GM12878 (cell line): ENCODE data around the gene ZNF701. TPM values are rescaled to one million over a fixed set of nuclear protein-coding genes. Genes with fewer than 3 reads are reported as not detected.
"Not testable (repeated sequence)": the region's sequence is repeated elsewhere in the genome, so short reads cannot be mapped to it uniquely, and the experiment has no call there.

Experiments
- ATAC-seq: fragments of 200-7000 bp; cut with Tn5 transposase; 3 replicates; pipeline ENCODE4 v1.9.1; 2020; ENCODE audit warnings: mild to moderate bottlenecking, moderate library complexity
- BruUV-seq: library from RNA; stranded (reverse); fragments of 400-500 nt; replicated peaks from 2 replicates; lab custom pipeline; 2021; lab: Mats Ljungman, UMichigan
- CTCF ChIA-PET: fragments of 300-600 bp; sonication (Branson Sonifier 250); formaldehyde crosslinking; extraction: SDS; loops from one replicate; lab custom pipeline; 2021; ENCODE audit warnings: inconsistent platforms; lab: Yijun Ruan, JAX
- POLR2A ChIA-PET: fragments of 350-600 bp; formaldehyde crosslinking; extraction: SDS; loops from one replicate; lab custom pipeline; 2021; ENCODE audit warnings: inconsistent platforms; lab: Charles Lee
- RAD21 ChIA-PET: fragments of 300-600 bp; sonication (Branson Sonifier 250); formaldehyde crosslinking; loops from one replicate; lab custom pipeline; 2023; ENCODE audit warnings: antibody characterized with exemption; ENCODE audit not compliant: unreplicated experiment; lab: Charles Lee
- SMC1A ChIA-PET: fragments of 300-600 bp; sonication (Branson Sonifier 250); formaldehyde crosslinking; loops from one replicate; lab custom pipeline; 2023; ENCODE audit not compliant: unreplicated experiment, uncharacterized antibody; lab: Charles Lee
- DNase-seq: peaks from one replicate; pipeline ENCODE4 v3.0.0-alpha.2; 2011; ENCODE audit warnings: low read depth, low spot score
- FAIRE-seq: peaks from 3 replicates; lab custom pipeline; 2011; peaks lifted over from hg19 to GRCh38; lab: Jason Lieb, UNC
- H2AFZ ChIP-seq: 2 replicates; pipeline ENCODE4 v1.6.0; 2011; ENCODE audit warnings: low read depth, low read length, control low read depth; ENCODE audit not compliant: control insufficient read depth
- H3K27ac ChIP-seq: 2 replicates; pipeline ENCODE4 v1.5.1; 2011; ENCODE audit warnings: control low read depth; ENCODE audit not compliant: control insufficient read depth, insufficient read depth
- H3K27me3 ChIP-seq, 2 experiments: replicated peaks in 1 of 2; 2 replicates each; pipeline versions ENCODE4 v1.6.0 to v1.6.1; 2011; ENCODE audit warnings: low read length in 1 of 2; ENCODE audit not compliant: control insufficient read depth in 2 of 2, insufficient read depth in 2 of 2
- H3K36me3 ChIP-seq, 2 experiments: 2 replicates each; pipeline ENCODE4 v1.5.1; 2011; ENCODE audit warnings: low read length in 1 of 2; ENCODE audit not compliant: control insufficient read depth in 2 of 2, insufficient read depth in 2 of 2
- H3K4me1 ChIP-seq: 2 replicates; pipeline ENCODE4 v1.6.1; 2011; ENCODE audit warnings: mild to moderate bottlenecking, low read length, moderate library complexity, mixed read lengths; ENCODE audit not compliant: control insufficient read depth, insufficient read depth
- H3K4me2 ChIP-seq: 2 replicates; pipeline ENCODE4 v1.6.0; 2011; ENCODE audit warnings: control low read depth; ENCODE audit not compliant: control insufficient read depth, insufficient read depth
- H3K4me3 ChIP-seq: fragments of 200-600 bp; sonication (generic); 2 replicates; pipeline ENCODE4 v1.5.1; 2016
- H3K79me2 ChIP-seq: 2 replicates; pipeline ENCODE4 v1.6.0; 2011; ENCODE audit warnings: low read length; ENCODE audit not compliant: control insufficient read depth, insufficient read depth
- H3K9ac ChIP-seq: 2 replicates; pipeline ENCODE4 v1.8.0; 2011; ENCODE audit warnings: low read length, control low read depth, mixed read lengths; ENCODE audit not compliant: control insufficient read depth, insufficient read depth
- H3K9me3 ChIP-seq: replicated peaks from 3 replicates; pipeline ENCODE4 v1.5.1; 2011; ENCODE audit warnings: mild to moderate bottlenecking, low read length; ENCODE audit not compliant: control insufficient read depth, insufficient read depth
- H4K20me1 ChIP-seq: 2 replicates; pipeline ENCODE4 v1.6.0; 2011; ENCODE audit not compliant: control insufficient read depth, insufficient read depth
- CBX5 ChIP-seq: sonication (generic); IDR thresholded peaks from 2 replicates; pipeline ENCODE4 v1.6.1; 2016; ENCODE audit warnings: low read depth, moderate library complexity, mild to moderate bottlenecking, inconsistent platforms
- CHD1 ChIP-seq: IDR thresholded peaks from 2 replicates; pipeline ENCODE4 v1.6.1; 2012; ENCODE audit warnings: low read depth, low read length, improper control_type of control experiment
- CREB1 ChIP-seq: IDR thresholded peaks from 2 replicates; pipeline ENCODE4 v1.6.1; 2012; ENCODE audit warnings: low read depth, mild to moderate bottlenecking, inconsistent platforms
- EZH2 ChIP-seq: IDR thresholded peaks from 2 replicates; pipeline ENCODE4 v1.6.1; 2012; ENCODE audit warnings: low read depth, mild to moderate bottlenecking, control low read depth, inconsistent platforms, low read length, borderline replicate concordance; ENCODE audit not compliant: control insufficient read depth
- GATAD2B ChIP-seq: fragments of 450-650 bp; conservative IDR thresholded peaks from 2 replicates; pipeline ENCODE4 v1.6.1; 2017; ENCODE audit warnings: low read depth, mild to moderate bottlenecking, moderate library complexity
- HDAC6 ChIP-seq: fragments of 200-600 bp; sonication (generic); IDR thresholded peaks from one replicate; pipeline ENCODE4 v1.8.0; 2017; ENCODE audit warnings: antibody characterized with exemption; ENCODE audit not compliant: unreplicated experiment
- MTA3 ChIP-seq: IDR thresholded peaks from 2 replicates; pipeline ENCODE4 v1.6.1; 2012; ENCODE audit warnings: low read length, inconsistent platforms, borderline replicate concordance
- NFYB ChIP-seq: IDR thresholded peaks from 2 replicates; pipeline ENCODE4 v1.6.1; 2011; ENCODE audit warnings: low read depth, mild to moderate bottlenecking, low read length, improper control_type of control experiment, moderate library complexity; ENCODE audit not compliant: insufficient read depth
- NR2F1 ChIP-seq: fragments of 450-650 bp; conservative IDR thresholded peaks from 2 replicates; pipeline ENCODE4 v1.6.1; 2017; ENCODE audit warnings: mild to moderate bottlenecking
- POLR2AphosphoS2 ChIP-seq: IDR thresholded peaks from 2 replicates; pipeline ENCODE4 v1.6.1; 2011; ENCODE audit warnings: low read depth, mild to moderate bottlenecking, low read length, improper control_type of control experiment, moderate library complexity
- SUPT20H ChIP-seq: IDR thresholded peaks from 2 replicates; pipeline ENCODE4 v1.6.1; 2011; ENCODE audit warnings: low read depth, mild to moderate bottlenecking, low read length, moderate library complexity, borderline replicate concordance; ENCODE audit not compliant: control insufficient read depth
- TCF3 ChIP-seq: IDR thresholded peaks from 2 replicates; pipeline ENCODE4 v1.6.1; 2012; ENCODE audit warnings: low read depth, mild to moderate bottlenecking, low read length, borderline replicate concordance; ENCODE audit not compliant: insufficient read depth
- TCF7 ChIP-seq: IDR thresholded peaks from 2 replicates; pipeline ENCODE4 v1.6.1; 2014; ENCODE audit warnings: antibody characterized with exemption, borderline replicate concordance
- ZBED1 ChIP-seq: IDR thresholded peaks from 2 replicates; pipeline ENCODE4 v1.6.1; 2016; ENCODE audit warnings: borderline replicate concordance
- ZZZ3 ChIP-seq: IDR thresholded peaks from 2 replicates; pipeline ENCODE4 v1.6.1; 2011; ENCODE audit warnings: low read depth; ENCODE audit not compliant: control insufficient read depth, insufficient read length
- WGBS: methylation state at CpG from one replicate; pipeline ENCODE4 v1.1.6; 2016; ENCODE audit warnings: low lambda C conversion rate; ENCODE audit not compliant: insufficient replicate concordance, insufficient coverage; ENCODE audit errors: missing lambda C conversion rate; 5-methylcytosine and 5-hydroxymethylcytosine counted together
- in situ Hi-C: fragments of 300-500 bp; cut with MboI; formaldehyde crosslinking; loops from 9 replicates; pipeline ENCODE4 v1.14.3; 2018; ENCODE audit warnings: mixed read lengths
- intact Hi-C: fragments of 100-400 bp; cut with micrococcal nuclease; formaldehyde crosslinking; loops from one replicate; pipeline ENCODE4 v1.14.2; 2022; ENCODE audit not compliant: unreplicated experiment
- polyA plus RNA-seq, 11 experiments: library from polyadenylated mRNA; depleted of rRNA in 4 of 11; unstranded in 6 of 11; stranded (reverse) in 5 of 11; fragments of >200 nt; fragmentation: Nextera tagmentation in 4 of 11; fragmentation: Illumina TruSeq in 1 of 11; extraction: Ambion mirVana in 4 of 11; extraction: Trizol in 1 of 11; gene quantifications; 1 replicate in 1 of 11; 2 replicates in 10 of 11; pipeline versions ENCODE4 v1.2.1 to v1.2.3, GENCODE V29; 2011 to 2016; ENCODE audit warnings: inconsistent platforms in 2 of 11, missing spikeins in 2 of 11, low read depth in 1 of 11
- total RNA-seq, 4 experiments: library from RNA; depleted of rRNA in 3 of 4; stranded (reverse); fragments of >200 nt in 3 of 4; fragmentation: Illumina TruSeq in 1 of 4; extraction: Trizol in 1 of 4; gene quantifications; 2 replicates each; pipeline versions ENCODE4 v1.2.1 to v1.2.3, GENCODE V29; 2013 to 2021
- TF ChIP-seq, protein P1 (sequence below): IDR thresholded peaks from 2 replicates; pipeline ENCODE4 v1.6.1; 2012; ENCODE audit warnings: low read length, inconsistent platforms

Gene ZNF701
- total and polyA plus RNA-seq, 10 of the 15 experiments (the other 5 are each of a cell fraction or from before 2014, with no cell fraction given) = 3.1 to 18.1 (median 8.0) TPM

DNA sequence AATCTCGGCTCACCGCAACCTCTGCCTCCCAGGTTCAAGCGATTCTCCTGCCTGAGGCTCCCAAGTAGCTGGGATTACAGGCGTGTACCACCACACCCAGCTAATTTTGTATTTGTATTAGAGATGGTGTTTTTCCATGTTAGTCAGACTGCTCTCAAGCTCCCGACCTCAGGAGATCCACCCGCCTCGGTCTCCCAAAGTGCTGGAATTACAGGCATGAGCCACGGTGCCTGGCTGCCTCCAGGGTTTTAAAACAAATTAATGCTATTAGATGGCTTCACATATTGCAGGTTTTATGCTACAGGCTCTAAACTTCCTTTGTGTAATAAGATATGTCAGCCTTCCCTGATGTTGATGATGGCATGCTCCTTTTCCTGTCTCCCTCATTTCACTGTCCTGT lies 8.5 kb upstream of the ZNF701 start:
- FAIRE-seq, DNase-seq, ATAC-seq, SMC1A ChIA-PET, H3K27ac ChIP-seq, H3K36me3 ChIP-seq, H3K79me2 ChIP-seq, H3K4me2 ChIP-seq, BruUV-seq, CTCF ChIA-PET, H2AFZ ChIP-seq, RAD21 ChIA-PET, in situ Hi-C loops, H3K9ac ChIP-seq, H4K20me1 ChIP-seq, intact Hi-C loops, H3K4me1 ChIP-seq, H3K4me3 ChIP-seq, H3K27me3 ChIP-seq: not testable (repeated sequence)
- POLR2A ChIA-PET = interaction anchor here (0.7 kb wide), 1 partner anchor 192 kb away, joined by 3 read pairs; the partner anchor contains the start of gene ZNF880
- WGBS = 96% methylated on average over 8 of the region's 8 CpGs
- H3K9me3 ChIP-seq = peaks cover 25% of the 10 kb centered on the region

DNA sequence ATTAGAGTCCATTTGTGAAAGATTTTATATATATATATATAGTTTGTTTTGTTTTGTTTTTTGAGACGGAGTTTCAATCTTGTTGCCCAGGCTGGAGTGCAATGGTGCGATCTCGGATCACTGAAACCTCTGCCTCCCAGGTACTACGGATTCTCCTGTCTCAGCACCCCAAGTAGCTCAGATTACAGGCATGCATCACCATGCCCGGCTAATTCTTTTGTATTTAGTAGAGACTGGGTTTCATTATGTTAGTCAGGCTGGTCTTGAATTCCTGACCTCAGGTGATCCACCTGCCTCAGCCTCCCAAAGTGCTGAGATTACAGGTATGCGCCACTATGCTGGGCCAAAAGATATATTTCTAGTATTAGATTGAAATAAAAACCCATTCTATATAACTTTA lies 4.0 kb upstream of the ZNF701 start:
- H3K4me3 ChIP-seq = no peak overlapping the region
- H3K27me3 ChIP-seq = no peaks in the 10 kb centered on the region
- H3K4me1 ChIP-seq = no peaks in the 10 kb centered on the region
- intact Hi-C loops (no loop called here), in situ Hi-C loops (no loop called here)
- ATAC-seq = no peak
- H3K9ac ChIP-seq = no peak overlapping the region
- no peak overlapping the region for H3K27ac ChIP-seq
- SMC1A ChIA-PET = interaction anchor here (1.2 to 1.8 kb wide), 2 partner anchors 21 to 33 kb away, joined by 4 to 5 read pairs; no protein-coding TSS in a partner anchor
- RAD21 ChIA-PET = interaction anchor here (1.2 kb wide), 1 partner anchor 197 kb away, joined by 3 read pairs; the partner anchor contains the start of gene ZNF880
- CTCF ChIA-PET = interaction anchor here (1.0 kb wide), 1 partner anchor 9 kb away, joined by 4 read pairs; no protein-coding TSS in a partner anchor
- no peaks in the 10 kb centered on the region; a peak in 1 of 4 replicates for H3K36me3 ChIP-seq
- H3K79me2 ChIP-seq = peaks cover 8% of the 10 kb centered on the region
- FAIRE-seq = no peak
- POLR2A ChIA-PET = interaction anchor here (0.6 kb wide), 2 partner anchors 15 to 1169 kb away, joined by 3 to 4 read pairs; no protein-coding TSS in a partner anchor
- H3K9me3 ChIP-seq = peaks cover 14% of the 10 kb centered on the region
- no peaks in the 10 kb centered on the region for H4K20me1 ChIP-seq
- WGBS = 98% methylated on average over 6 of the region's 6 CpGs
- BruUV-seq = no TSS peak
- no peak for DNase-seq
- H3K4me2 ChIP-seq = no peak overlapping the region
- no peak overlapping the region for H2AFZ ChIP-seq
- no peak for TF ChIP-seq HDAC6
- TF ChIP-seq CHD1 = no peak
- TF ChIP-seq EZH2 = no peak
- TF ChIP-seq GATAD2B = no peak
- TF ChIP-seq TCF7 = no peak
- no peak for TF ChIP-seq CREB1
- no peak for TF ChIP-seq ZZZ3
- TF ChIP-seq TCF3 = no peak
- TF ChIP-seq MTA3 = no peak
- TF ChIP-seq SUPT20H = no peak
- no peak for TF ChIP-seq CBX5
- no peak for TF ChIP-seq NFYB
- TF ChIP-seq NR2F1 = no peak
- TF ChIP-seq, protein P1, sequence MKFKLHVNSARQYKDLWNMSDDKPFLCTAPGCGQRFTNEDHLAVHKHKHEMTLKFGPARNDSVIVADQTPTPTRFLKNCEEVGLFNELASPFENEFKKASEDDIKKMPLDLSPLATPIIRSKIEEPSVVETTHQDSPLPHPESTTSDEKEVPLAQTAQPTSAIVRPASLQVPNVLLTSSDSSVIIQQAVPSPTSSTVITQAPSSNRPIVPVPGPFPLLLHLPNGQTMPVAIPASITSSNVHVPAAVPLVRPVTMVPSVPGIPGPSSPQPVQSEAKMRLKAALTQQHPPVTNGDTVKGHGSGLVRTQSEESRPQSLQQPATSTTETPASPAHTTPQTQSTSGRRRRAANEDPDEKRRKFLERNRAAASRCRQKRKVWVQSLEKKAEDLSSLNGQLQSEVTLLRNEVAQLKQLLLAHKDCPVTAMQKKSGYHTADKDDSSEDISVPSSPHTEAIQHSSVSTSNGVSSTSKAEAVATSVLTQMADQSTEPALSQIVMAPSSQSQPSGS = no peak
- no peak for TF ChIP-seq POLR2AphosphoS2
- no peak for TF ChIP-seq ZBED1
